Activated naive CD8-positive, alpha-beta T cell (primary cell): Measurements from ENCODE around the gene USP2.
A peak's percentile ranks its signal among the peaks of the same experiment; 100 is the strongest.

Source experiments
- H3K27ac Mint-ChIP-seq: one replicate; pipeline ENCODE4 v1.8.0; 2021; ENCODE audit warnings: mixed read lengths
- H3K27me3 Mint-ChIP-seq: one replicate; pipeline ENCODE4 v1.8.0; 2021; ENCODE audit warnings: mixed read lengths
- H3K36me3 Mint-ChIP-seq: one replicate; pipeline ENCODE4 v1.8.0; 2021; ENCODE audit warnings: mixed read lengths
- H3K4me1 Mint-ChIP-seq: one replicate; pipeline ENCODE4 v1.8.0; 2021; ENCODE audit warnings: low read depth, mixed read lengths
- H3K4me3 Mint-ChIP-seq: one replicate; pipeline ENCODE4 v1.8.0; 2021; ENCODE audit warnings: mild to moderate bottlenecking, mixed read lengths
- H3K9me3 Mint-ChIP-seq: one replicate; pipeline ENCODE4 v1.8.0; 2021; ENCODE audit warnings: low read depth, mixed read lengths

Gene USP2

GRCh38 chr11:119381181-119381988 lies at the start of gene USP2:
TSS of gene USP2 (minus strand) at chr11:119381690. CDS start at chr11:119373480, 8,210 bp downstream.
- Mint-ChIP-seq H3K27ac (peak within 1 kb of the TSS; percentile 80), H3K27me3 (no peaks in the 10 kb centered on the region), H3K9me3 (no peaks in the 10 kb centered on the region), H3K4me1 (peaks cover 10% of the 10 kb centered on the region), H3K4me3 (no peak within 1 kb of the TSS), H3K36me3 (no peaks in the 10 kb centered on the region)

- peaks cover 28% of the 10 kb centered on the region for H3K27me3 Mint-ChIP-seq
- no peak overlapping the region for H3K4me3 Mint-ChIP-seq
These were observed 45.8 kb upstream of the USP2 start for GRCh38 chr11:119427279-119427678.

GRCh38 chr11:119426142-119426541 lies 44.7 kb upstream of the USP2 start:
- H3K27me3 Mint-ChIP-seq: peaks cover 30% of the 10 kb centered on the region
- no peaks in the 10 kb centered on the region for H3K36me3 Mint-ChIP-seq
- H3K9me3 Mint-ChIP-seq: no peaks in the 10 kb centered on the region
- H3K4me1 Mint-ChIP-seq: peaks cover 25% of the 10 kb centered on the region
- H3K4me3 Mint-ChIP-seq: no peak overlapping the region
- H3K27ac Mint-ChIP-seq: no peak overlapping the region

More at GRCh38 chr11:119427279-119427678, 45.8 kb upstream of the USP2 start:
- Mint-ChIP-seq H3K4me1 (peaks cover 14% of the 10 kb centered on the region), H3K27ac (no peak overlapping the region), H3K36me3 (no peaks in the 10 kb centered on the region), H3K9me3 (no peaks in the 10 kb centered on the region)

GRCh38 chr11:119424775-119425174 lies 43.3 kb upstream of the USP2 start:
- no peak overlapping the region for H3K4me3 Mint-ChIP-seq
- H3K9me3 Mint-ChIP-seq: no peaks in the 10 kb centered on the region
- no peaks in the 10 kb centered on the region for H3K36me3 Mint-ChIP-seq
- H3K4me1 Mint-ChIP-seq: peaks cover 25% of the 10 kb centered on the region
- H3K27me3 Mint-ChIP-seq: peaks cover 35% of the 10 kb centered on the region
- no peak overlapping the region for H3K27ac Mint-ChIP-seq

- Mint-ChIP-seq H3K4me3 (no peak overlapping the region), H3K4me1 (peaks cover 25% of the 10 kb centered on the region), H3K27ac (no peak overlapping the region), H3K9me3 (no peaks in the 10 kb centered on the region), H3K36me3 (no peaks in the 10 kb centered on the region), H3K27me3 (peaks cover 34% of the 10 kb centered on the region)
These were observed 42.8 kb upstream of the USP2 start for GRCh38 chr11:119424276-119424675.

- H3K4me3 Mint-ChIP-seq: peak overlapping the region; percentile 59
- H3K36me3 Mint-ChIP-seq: no peaks in the 10 kb centered on the region
- H3K4me1 Mint-ChIP-seq: peaks cover 25% of the 10 kb centered on the region
- no peak overlapping the region for H3K27ac Mint-ChIP-seq
- no peaks in the 10 kb centered on the region for H3K9me3 Mint-ChIP-seq
- H3K27me3 Mint-ChIP-seq: peaks cover 34% of the 10 kb centered on the region
These were observed 42.2 kb upstream of the USP2 start for GRCh38 chr11:119423509-119424254.

GRCh38 chr11:119422809-119423508 lies 41.5 kb upstream of the USP2 start, which contains the start of gene THY1:
TSS of gene THY1 (minus strand) at chr11:119423172. CDS start at chr11:119420905, 2,267 bp downstream.
- Mint-ChIP-seq H3K36me3 (no peaks in the 10 kb centered on the region), H3K4me3 (peak within 1 kb of the TSS; percentile 72), H3K27ac (no peak within 1 kb of the TSS), H3K4me1 (peaks cover 25% of the 10 kb centered on the region), H3K9me3 (no peaks in the 10 kb centered on the region), H3K27me3 (peaks cover 32% of the 10 kb centered on the region)

- Mint-ChIP-seq H3K27ac (no peak overlapping the region), H3K4me1 (peaks cover 25% of the 10 kb centered on the region), H3K4me3 (peak overlapping the region; percentile 72), H3K27me3 (peaks cover 34% of the 10 kb centered on the region), H3K9me3 (no peaks in the 10 kb centered on the region), H3K36me3 (no peaks in the 10 kb centered on the region)
These were observed 40.7 kb upstream of the USP2 start for GRCh38 chr11:119421941-119422808.

- peak overlapping the region; percentile 72 for H3K4me3 Mint-ChIP-seq
- peaks cover 34% of the 10 kb centered on the region for H3K27me3 Mint-ChIP-seq
- no peak overlapping the region for H3K27ac Mint-ChIP-seq
- no peaks in the 10 kb centered on the region for H3K9me3 Mint-ChIP-seq
- H3K4me1 Mint-ChIP-seq: peaks cover 23% of the 10 kb centered on the region
- H3K36me3 Mint-ChIP-seq: peaks cover 2% of the 10 kb centered on the region
These were observed 39.9 kb upstream of the USP2 start for GRCh38 chr11:119421351-119421750.

- Mint-ChIP-seq H3K4me1 (peaks cover 18% of the 10 kb centered on the region), H3K9me3 (no peaks in the 10 kb centered on the region), H3K36me3 (peaks cover 2% of the 10 kb centered on the region), H3K27ac (no peak overlapping the region), H3K4me3 (no peak overlapping the region), H3K27me3 (peaks cover 34% of the 10 kb centered on the region)
These were observed 39.1 kb upstream of the USP2 start for GRCh38 chr11:119420631-119421030.

- Mint-ChIP-seq H3K27me3 (peaks cover 32% of the 10 kb centered on the region), H3K4me3 (no peak overlapping the region), H3K36me3 (peaks cover 2% of the 10 kb centered on the region), H3K9me3 (no peaks in the 10 kb centered on the region), H3K27ac (no peak overlapping the region), H3K4me1 (peaks cover 18% of the 10 kb centered on the region)
These were observed 38.5 kb upstream of the USP2 start for GRCh38 chr11:119419834-119420492.

GRCh38 chr11:119419246-119419645 lies 37.8 kb upstream of the USP2 start:
- H3K36me3 Mint-ChIP-seq: peaks cover 4% of the 10 kb centered on the region
- no peak overlapping the region for H3K27ac Mint-ChIP-seq
- peaks cover 4% of the 10 kb centered on the region for H3K9me3 Mint-ChIP-seq

GRCh38 chr11:119418759-119419158 lies 37.3 kb upstream of the USP2 start:
- H3K4me1 Mint-ChIP-seq: peaks cover 17% of the 10 kb centered on the region
- H3K36me3 Mint-ChIP-seq: peaks cover 4% of the 10 kb centered on the region
- peaks cover 28% of the 10 kb centered on the region for H3K27me3 Mint-ChIP-seq
- H3K9me3 Mint-ChIP-seq: peaks cover 5% of the 10 kb centered on the region
- no peak overlapping the region for H3K27ac Mint-ChIP-seq
- H3K4me3 Mint-ChIP-seq: no peak overlapping the region

More at GRCh38 chr11:119419246-119419645, 37.8 kb upstream of the USP2 start:
- Mint-ChIP-seq H3K4me3 (no peak overlapping the region), H3K27me3 (peaks cover 32% of the 10 kb centered on the region), H3K4me1 (peaks cover 18% of the 10 kb centered on the region)
